CD14-positive monocyte (primary cell): ENCODE data around the gene CACNB2. TPM values are rescaled to one million over a fixed set of nuclear protein-coding genes. Genes with fewer than 3 reads are reported as not detected.

ENCODE experiments used
- DNase-seq, 3 donors: peaks; one replicate each; pipeline ENCODE4 v3.0.0-alpha.2; 2011 to 2022
- H2AFZ ChIP-seq: 2 replicates; pipeline ENCODE4 v1.6.0; 2012; ENCODE audit warnings: mild to moderate bottlenecking, low read depth, low read length, inconsistent platforms; ENCODE audit not compliant: insufficient read depth, poor library complexity, severe bottlenecking
- H3K27ac ChIP-seq, 2 donors: 1 replicate in 1 of 2; 2 replicates in 1 of 2; pipeline ENCODE4 v1.5.1; 2012 to 2013; ENCODE audit warnings: low read length in 2 of 2, control low read depth in 1 of 2, inconsistent platforms in 1 of 2, low read depth in 1 of 2, mild to moderate bottlenecking in 1 of 2
- H3K27me3 ChIP-seq, 2 donors: one replicate each; pipeline versions ENCODE4 v1.6.0 to v1.6.1; 2011 to 2013; ENCODE audit warnings: low read length in 2 of 2; ENCODE audit not compliant: control insufficient read depth in 2 of 2, insufficient read depth in 2 of 2
- H3K36me3 ChIP-seq, 2 donors: replicated peaks in 1 of 2; 1 replicate in 1 of 2; 2 replicates in 1 of 2; pipeline versions ENCODE4 v1.5.1 to v1.6.1; 2012 to 2013; ENCODE audit warnings: low read length in 2 of 2, control low read depth in 1 of 2, inconsistent platforms in 1 of 2, mild to moderate bottlenecking in 1 of 2; ENCODE audit not compliant: insufficient read depth in 2 of 2, control insufficient read depth in 1 of 2
- H3K4me1 ChIP-seq, 2 donors: 1 replicate in 1 of 2; 2 replicates in 1 of 2; pipeline versions ENCODE4 v1.5.1 to v1.6.1; 2012 to 2013; ENCODE audit warnings: low read length in 2 of 2, control low read depth in 1 of 2, inconsistent platforms in 1 of 2, mild to moderate bottlenecking in 1 of 2, moderate library complexity in 1 of 2; ENCODE audit not compliant: insufficient read depth in 2 of 2, control insufficient read depth in 1 of 2
- H3K4me2 ChIP-seq: replicated peaks from 2 replicates; pipeline ENCODE3; 2012; ENCODE audit warnings: low read length, moderate library complexity, mild to moderate bottlenecking; ENCODE audit not compliant: poor library complexity, severe bottlenecking; ENCODE audit errors: extremely low read depth
- H3K4me3 ChIP-seq, 3 experiments: fragments of 200-600 bp in 1 of 3; sonication (generic) in 1 of 3; replicated peaks in 1 of 3; 1 replicate in 2 of 3; 2 replicates in 1 of 3; pipeline ENCODE4 v1.5.1; 2011 to 2013; ENCODE audit warnings: low read length in 3 of 3, mild to moderate bottlenecking in 3 of 3, control low read depth in 2 of 3, low read depth in 2 of 3, inconsistent platforms in 1 of 3, moderate library complexity in 1 of 3
- H3K79me2 ChIP-seq: 2 replicates; pipeline ENCODE4 v1.6.0; 2012; ENCODE audit warnings: mild to moderate bottlenecking, control low read depth, inconsistent platforms, low read length, moderate library complexity; ENCODE audit not compliant: insufficient read depth
- H3K9ac ChIP-seq: 2 replicates; pipeline ENCODE4 v1.6.0; 2017; ENCODE audit warnings: low read length, mild to moderate bottlenecking; ENCODE audit not compliant: insufficient read depth, poor library complexity, severe bottlenecking
- H3K9me3 ChIP-seq, 2 donors: replicated peaks in 1 of 2; 1 replicate in 1 of 2; 2 replicates in 1 of 2; pipeline versions ENCODE4 v1.5.1 to v1.6.1; 2012 to 2013; ENCODE audit warnings: low read length in 2 of 2, control low read depth in 1 of 2; ENCODE audit not compliant: control insufficient read depth in 1 of 2, insufficient read depth in 1 of 2
- H4K20me1 ChIP-seq: 2 replicates; pipeline ENCODE4 v1.6.0; 2012; ENCODE audit warnings: mild to moderate bottlenecking, low read length, control low read depth, moderate library complexity; ENCODE audit not compliant: insufficient read depth
- H3K27ac Mint-ChIP-seq, 7 donors: one replicate each; pipeline ENCODE4 v1.8.0; 2020; ENCODE audit warnings: mild to moderate bottlenecking in 7 of 7, mixed read lengths in 7 of 7, moderate library complexity in 6 of 7, inconsistent platforms in 2 of 7
- H3K27me3 Mint-ChIP-seq, 3 donors: one replicate each; pipeline ENCODE4 v1.8.0; 2021 to 2022; ENCODE audit warnings: low read depth in 3 of 3, mild to moderate bottlenecking in 3 of 3, mixed read lengths in 3 of 3, moderate library complexity in 3 of 3, inconsistent platforms in 1 of 3
- H3K36me3 Mint-ChIP-seq, 2 donors: one replicate each; pipeline ENCODE4 v1.8.0; 2020; ENCODE audit warnings: mixed read lengths in 2 of 2, inconsistent platforms in 1 of 2, mild to moderate bottlenecking in 1 of 2
- H3K4me1 Mint-ChIP-seq: one replicate; pipeline ENCODE4 v1.8.0; 2020; ENCODE audit warnings: mild to moderate bottlenecking, mixed read lengths
- H3K4me3 Mint-ChIP-seq, 2 donors: one replicate each; pipeline ENCODE4 v1.8.0; 2020; ENCODE audit warnings: mild to moderate bottlenecking in 2 of 2, mixed read lengths in 2 of 2, moderate library complexity in 1 of 2
- H3K9me3 Mint-ChIP-seq, 7 donors: one replicate each; pipeline ENCODE4 v1.8.0; 2020 to 2022; ENCODE audit warnings: mixed read lengths in 7 of 7, mild to moderate bottlenecking in 6 of 7, moderate library complexity in 6 of 7, inconsistent platforms in 2 of 7
- WGBS: methylation state at CpG from one replicate; pipeline ENCODE4 v1.1.5; 2013; ENCODE audit warnings: missing lambda C conversion rate; ENCODE audit not compliant: insufficient coverage; 5-methylcytosine and 5-hydroxymethylcytosine counted together
- intact Hi-C, 2 donors: fragments of 100-400 bp; cut with micrococcal nuclease; formaldehyde crosslinking; loops; one replicate each; pipeline versions ENCODE4 v1.15.0 to v1.15.1; 2023
- polyA plus RNA-seq, 3 donors: library from polyadenylated mRNA; depleted of rRNA in 1 of 3; unstranded in 2 of 3; stranded (reverse) in 1 of 3; fragments of 300-500 nt in 2 of 3; fragments of >200 nt in 1 of 3; fragmentation: Illumina TruSeq in 2 of 3; gene quantifications; 1 replicate in 2 of 3; 2 replicates in 1 of 3; pipeline ENCODE4 v1.2.3, GENCODE V29; 2012 to 2021
- TF ChIP-seq, protein P1 (sequence below): fragments of 200-600 bp; IDR thresholded peaks from one replicate; pipeline ENCODE4 v1.8.0; 2022; ENCODE audit warnings: antibody characterized with exemption, mild to moderate bottlenecking

CACNB2 gene
- polyA plus RNA-seq, 3 donors: 0.05 TPM; not detected in 2

DNA sequence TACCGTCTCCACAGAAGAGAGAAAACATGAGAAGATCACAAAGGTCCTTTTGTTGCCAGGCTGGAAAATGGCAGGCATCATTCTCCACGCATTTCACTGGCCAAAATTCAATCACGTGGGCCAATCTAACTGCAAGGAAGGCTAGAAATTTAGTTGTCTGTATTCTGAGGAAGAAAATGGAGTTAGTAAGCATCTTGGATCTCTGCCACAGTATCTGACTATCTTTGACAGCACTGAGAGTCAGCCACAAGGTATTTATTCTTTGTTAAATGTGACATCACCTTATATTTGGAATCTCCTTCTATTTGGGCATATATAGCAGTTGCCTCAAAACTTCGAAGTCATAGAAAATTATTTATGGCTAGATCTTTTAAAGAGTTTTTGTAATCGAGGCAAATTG is 297.3 kb downstream of the CACNB2 start:
- Histone ChIP-seq H3K4me3 (no peak overlapping the region), H3K4me1 (no peaks in the 10 kb centered on the region), H3K9me3 (peaks cover 0 to 10% of the 10 kb centered on the region in 2 donors), H4K20me1 (no peaks in the 10 kb centered on the region), H3K27me3 (no peaks in the 10 kb centered on the region), H3K4me2 (no peak overlapping the region), H2AFZ (no peak overlapping the region), H3K79me2 (no peaks in the 10 kb centered on the region), H3K27ac (no peak overlapping the region), H3K36me3 (no peaks in the 10 kb centered on the region), H3K9ac (no peak overlapping the region)
- intact Hi-C loops: no loop called here
- 100% methylated on average over 2 of the region's 5 CpGs for WGBS
- no peak for DNase-seq
- peaks cover 0 to 10% (median 2%) of the 10 kb centered on the region in 7 donors for H3K9me3 Mint-ChIP-seq
- no peak overlapping the region for H3K4me3 Mint-ChIP-seq
- H3K4me1 Mint-ChIP-seq: no peaks in the 10 kb centered on the region
- TF ChIP-seq, protein P1, sequence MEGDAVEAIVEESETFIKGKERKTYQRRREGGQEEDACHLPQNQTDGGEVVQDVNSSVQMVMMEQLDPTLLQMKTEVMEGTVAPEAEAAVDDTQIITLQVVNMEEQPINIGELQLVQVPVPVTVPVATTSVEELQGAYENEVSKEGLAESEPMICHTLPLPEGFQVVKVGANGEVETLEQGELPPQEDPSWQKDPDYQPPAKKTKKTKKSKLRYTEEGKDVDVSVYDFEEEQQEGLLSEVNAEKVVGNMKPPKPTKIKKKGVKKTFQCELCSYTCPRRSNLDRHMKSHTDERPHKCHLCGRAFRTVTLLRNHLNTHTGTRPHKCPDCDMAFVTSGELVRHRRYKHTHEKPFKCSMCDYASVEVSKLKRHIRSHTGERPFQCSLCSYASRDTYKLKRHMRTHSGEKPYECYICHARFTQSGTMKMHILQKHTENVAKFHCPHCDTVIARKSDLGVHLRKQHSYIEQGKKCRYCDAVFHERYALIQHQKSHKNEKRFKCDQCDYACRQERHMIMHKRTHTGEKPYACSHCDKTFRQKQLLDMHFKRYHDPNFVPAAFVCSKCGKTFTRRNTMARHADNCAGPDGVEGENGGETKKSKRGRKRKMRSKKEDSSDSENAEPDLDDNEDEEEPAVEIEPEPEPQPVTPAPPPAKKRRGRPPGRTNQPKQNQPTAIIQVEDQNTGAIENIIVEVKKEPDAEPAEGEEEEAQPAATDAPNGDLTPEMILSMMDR: no peak
- peaks cover 0 to 2% (median 2%) of the 10 kb centered on the region in 3 donors for H3K27me3 Mint-ChIP-seq
- H3K27ac Mint-ChIP-seq: no peak overlapping the region
- no peaks in the 10 kb centered on the region for H3K36me3 Mint-ChIP-seq

DNA sequence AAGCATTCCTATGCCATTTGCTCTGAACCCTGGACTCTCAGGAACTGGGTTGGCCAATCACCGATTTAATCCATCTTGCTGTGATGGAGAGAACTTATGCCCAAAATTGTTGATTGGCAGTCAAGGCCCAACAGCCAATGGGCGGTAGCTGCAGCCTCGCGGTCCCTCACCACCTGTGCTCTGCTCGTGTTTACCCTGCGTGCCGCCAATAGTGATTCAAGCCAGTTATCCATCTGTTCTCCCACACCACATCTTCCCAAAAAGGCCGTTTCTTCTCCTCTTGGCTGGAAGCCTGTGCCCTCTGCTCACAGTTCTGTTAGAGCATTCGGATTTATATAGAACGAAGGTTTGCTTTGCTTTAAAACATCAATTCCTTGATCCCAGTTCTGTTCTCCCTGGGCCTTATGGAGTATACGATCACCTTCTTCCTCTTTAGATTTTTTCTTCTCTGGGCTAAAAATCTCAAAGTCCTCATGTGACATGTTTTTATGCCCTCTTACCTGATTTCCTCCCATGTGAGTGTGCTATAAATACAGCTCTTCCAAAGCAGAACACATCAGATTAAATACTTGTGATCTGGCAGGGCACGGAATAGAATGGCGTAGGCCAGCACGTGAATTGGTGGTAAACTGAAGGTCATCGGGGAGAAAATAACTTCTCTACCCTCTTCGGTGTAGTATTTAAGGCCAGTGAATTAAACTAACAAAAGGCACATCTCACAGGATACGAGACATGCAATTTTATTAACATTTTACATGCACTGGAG is 298.3 kb downstream of the CACNB2 start:
- Histone ChIP-seq H3K27ac (no peak overlapping the region), H3K79me2 (no peaks in the 10 kb centered on the region), H3K9ac (no peak overlapping the region), H4K20me1 (no peaks in the 10 kb centered on the region), H3K36me3 (no peaks in the 10 kb centered on the region), H3K27me3 (no peaks in the 10 kb centered on the region), H3K4me1 (no peaks in the 10 kb centered on the region), H3K9me3 (peaks cover 0 to 14% of the 10 kb centered on the region in 2 donors), H2AFZ (no peak overlapping the region), H3K4me3 (no peak overlapping the region), H3K4me2 (no peak overlapping the region)
- H3K36me3 Mint-ChIP-seq: no peaks in the 10 kb centered on the region
- H3K27me3 Mint-ChIP-seq: peaks cover 0 to 2% (median 2%) of the 10 kb centered on the region in 3 donors
- H3K4me3 Mint-ChIP-seq: no peak overlapping the region
- peaks cover 0 to 10% (median 4%) of the 10 kb centered on the region in 7 donors for H3K9me3 Mint-ChIP-seq
- H3K4me1 Mint-ChIP-seq: no peaks in the 10 kb centered on the region
- DNase-seq: no peak
- H3K27ac Mint-ChIP-seq: peak overlapping the region in 1 of 7 donors; percentile 55
- WGBS: 95% methylated on average over 8 of the region's 17 CpGs
- intact Hi-C loops: no loop called here
- TF ChIP-seq, protein P1: no peak
